HG02623 (cell line): ENCODE data around the gene FKBP14.
"Not testable (repeated sequence)": the region's sequence is repeated elsewhere in the genome, so short reads cannot be mapped to it uniquely, and the experiment has no call there.

Experiments used
- ATAC-seq: cut with Tn5 transposase; IDR thresholded peaks from one replicate; pipeline ENCODE4 v1.9.1; 2021; ENCODE audit warnings: moderate library complexity; ENCODE audit not compliant: unreplicated experiment

The FKBP14 gene, protein sequence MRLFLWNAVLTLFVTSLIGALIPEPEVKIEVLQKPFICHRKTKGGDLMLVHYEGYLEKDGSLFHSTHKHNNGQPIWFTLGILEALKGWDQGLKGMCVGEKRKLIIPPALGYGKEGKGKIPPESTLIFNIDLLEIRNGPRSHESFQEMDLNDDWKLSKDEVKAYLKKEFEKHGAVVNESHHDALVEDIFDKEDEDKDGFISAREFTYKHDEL

DNA sequence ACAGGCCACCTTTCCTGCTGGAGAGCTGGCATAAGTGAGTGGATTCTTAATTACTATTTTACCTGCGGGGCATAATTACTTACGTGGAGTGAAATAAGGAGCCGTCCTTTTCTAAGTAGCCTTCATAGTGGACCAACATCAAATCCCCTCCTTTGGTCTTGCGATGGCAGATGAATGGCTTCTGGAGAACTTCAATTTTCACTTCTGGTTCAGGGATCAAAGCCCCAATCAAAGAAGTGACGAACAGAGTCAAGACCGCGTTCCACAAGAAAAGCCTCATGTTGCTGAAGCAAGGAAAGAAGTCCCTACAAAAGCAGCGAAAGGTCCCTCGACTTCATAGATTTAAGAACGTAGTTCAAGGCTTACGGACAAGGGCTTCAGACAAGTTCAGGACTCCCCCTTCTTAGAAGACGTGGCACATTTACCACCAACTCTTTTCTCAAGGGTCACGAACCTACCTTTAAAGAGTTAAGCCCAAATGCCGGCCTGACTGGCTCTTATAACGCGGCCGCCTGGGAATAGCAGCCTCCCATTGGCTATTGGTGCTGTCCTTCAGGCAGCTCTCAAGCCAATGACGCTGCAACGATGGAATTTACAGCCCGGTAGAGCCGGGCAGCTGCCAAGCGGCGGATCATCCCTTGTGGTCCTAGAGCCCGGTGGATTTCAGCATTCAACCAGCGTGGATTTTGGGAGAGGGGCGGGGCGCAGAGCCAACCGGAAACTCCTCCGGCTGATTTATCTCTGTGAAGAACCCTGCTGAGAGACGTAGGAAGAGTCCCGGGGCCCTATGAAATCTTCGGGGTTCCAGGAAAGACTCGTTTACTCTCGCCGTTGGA is at the start of gene FKBP14:
FKBP14 (minus strand) TSS at position 474 of the 836 bp plus-strand sequence; CDS start at position 280, 194 bp downstream.
- ATAC-seq, result peak; percentile 73

DNA sequence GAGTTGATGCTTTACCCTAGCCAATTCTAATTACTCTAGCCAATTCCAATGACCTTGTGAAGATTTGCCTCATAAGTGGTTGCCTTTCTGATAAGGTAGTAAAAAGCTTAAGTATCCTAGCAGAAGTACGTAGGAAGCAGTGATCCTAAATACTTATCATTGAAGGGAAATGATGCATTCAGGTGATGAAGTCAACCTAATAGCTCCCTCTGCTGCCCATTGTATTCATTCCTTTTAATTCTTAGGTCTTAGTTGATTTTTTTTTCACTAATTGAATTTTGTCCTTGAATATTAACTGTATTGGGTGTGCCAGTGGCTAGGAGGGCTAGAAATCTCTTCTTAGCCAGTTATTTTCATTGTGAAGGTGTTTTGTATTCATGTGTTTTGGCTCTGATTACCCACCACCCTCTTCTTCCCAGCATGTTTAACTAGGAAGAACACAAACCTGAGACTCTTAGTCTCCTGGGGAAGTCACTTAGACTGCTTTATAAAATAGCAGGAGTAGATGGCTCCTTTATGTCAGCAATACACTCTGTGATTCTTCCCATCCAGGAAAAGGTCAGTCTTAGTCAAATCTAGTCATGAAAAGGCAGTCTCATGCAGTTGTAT is 48.0 kb upstream of the FKBP14 start:
- ATAC-seq, result no peak

DNA sequence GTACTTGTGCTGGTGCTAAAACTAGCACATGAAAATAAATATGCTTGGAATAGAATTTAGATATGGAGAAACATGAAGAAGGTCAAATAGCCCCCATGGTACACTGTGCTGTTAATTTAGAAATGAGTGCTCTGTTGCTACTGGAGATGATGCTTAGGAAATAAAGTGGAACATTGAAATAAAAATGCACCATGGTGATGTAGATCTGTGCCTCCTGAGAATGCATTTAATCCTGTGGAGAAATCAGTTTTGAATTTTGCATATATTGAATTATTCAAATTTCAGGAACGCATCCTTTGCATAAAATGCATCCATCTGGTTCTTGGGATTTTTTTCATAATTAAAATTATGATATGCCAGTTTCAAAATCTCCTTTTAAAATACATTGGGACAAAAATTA is 46.2 kb upstream of the FKBP14 start:
- ATAC-seq, result no peak

DNA sequence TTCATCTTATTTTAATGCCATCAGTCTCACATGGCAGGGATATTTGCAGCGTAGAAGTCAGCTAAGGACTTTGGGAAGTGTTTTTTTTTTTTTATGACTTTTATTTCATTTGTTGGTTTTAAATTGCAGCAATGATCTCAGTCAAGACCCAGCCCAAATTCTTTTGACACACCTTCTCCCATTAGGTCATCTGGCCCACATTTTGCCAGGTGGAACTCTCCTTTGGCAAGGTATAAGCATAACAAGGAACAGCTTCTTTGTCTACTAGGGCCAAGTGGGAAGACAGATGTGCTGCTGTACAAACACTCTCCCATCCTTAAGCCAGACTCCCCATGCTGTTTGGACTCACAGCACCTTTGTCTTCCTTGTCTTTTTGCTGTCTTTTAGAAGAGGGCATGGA is 43.5 kb upstream of the FKBP14 start:
- ATAC-seq, result no peak

DNA sequence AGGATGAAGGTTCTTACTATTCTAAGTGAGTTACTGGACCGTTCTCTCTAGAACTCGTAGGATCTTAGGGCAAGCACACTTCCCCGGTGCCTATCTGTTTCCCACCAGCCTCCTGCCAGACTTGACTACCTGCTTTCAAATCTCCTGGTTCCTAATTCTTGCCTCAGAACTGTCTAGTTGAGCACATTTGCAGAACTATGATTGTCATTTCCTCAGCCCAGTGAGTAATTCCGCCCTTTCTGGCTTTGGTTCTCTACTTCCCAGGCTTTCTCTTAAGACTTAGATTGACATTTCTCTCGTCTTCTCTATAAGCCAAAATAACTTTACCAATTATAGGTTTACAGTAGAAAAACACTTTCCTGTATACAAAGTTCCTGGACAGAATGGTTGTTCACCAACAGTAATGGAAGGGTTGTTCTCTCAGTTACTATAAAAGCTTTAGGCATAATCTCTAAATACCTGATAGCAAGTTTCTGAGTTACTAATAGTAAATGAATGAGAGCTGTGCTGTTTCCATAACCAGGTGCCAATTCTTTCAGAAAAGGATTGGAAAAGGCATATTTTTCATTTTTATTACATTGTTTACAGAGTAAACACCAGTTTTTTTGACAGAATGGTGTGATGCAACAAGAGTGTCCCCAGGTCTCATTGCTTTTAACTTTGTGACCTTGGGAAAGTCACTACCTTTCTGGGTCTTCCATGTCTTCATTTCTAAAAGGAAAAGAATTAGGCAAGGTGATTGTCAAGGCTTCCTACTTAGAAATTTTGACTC is 42.8 kb upstream of the FKBP14 start:
- no peak for ATAC-seq

DNA sequence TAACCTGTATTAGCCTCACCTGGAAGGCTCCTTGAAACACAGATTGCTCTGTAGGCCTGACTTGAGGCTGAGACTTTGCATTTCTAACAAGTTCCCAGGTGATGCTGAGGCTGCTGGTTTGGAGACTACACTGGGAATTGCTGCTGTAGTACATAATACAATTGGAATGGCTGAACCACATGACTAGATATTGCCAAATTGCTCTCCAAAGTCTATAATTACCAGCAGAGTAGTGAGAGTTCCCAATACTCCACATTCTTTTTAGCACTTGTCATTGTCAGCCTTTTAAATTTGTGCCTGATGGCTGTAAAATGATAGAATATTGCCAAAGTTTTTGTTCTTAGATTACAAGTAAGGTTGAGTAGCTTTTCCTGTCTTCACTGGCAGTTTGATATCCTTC is 41.6 kb upstream of the FKBP14 start:
- no peak for ATAC-seq

DNA sequence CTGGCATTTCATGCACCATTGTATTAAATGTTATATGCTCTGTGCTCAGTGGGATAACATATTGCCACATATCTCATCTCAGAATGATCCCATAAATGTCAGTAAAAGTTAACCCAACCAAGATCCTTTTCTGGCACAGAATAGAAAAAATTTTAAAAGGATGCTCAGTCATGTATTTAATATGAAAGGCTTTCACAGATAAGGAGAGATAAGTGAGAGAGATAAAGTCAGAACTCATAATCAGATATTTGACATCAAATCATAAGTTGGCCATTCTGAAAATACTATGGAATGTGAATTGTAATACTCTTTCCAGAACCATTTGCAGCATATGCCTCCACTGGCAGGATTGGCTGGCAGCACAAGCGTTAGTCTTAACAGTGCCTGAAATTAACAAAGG is 40.2 kb upstream of the FKBP14 start:
- ATAC-seq, result no peak

DNA sequence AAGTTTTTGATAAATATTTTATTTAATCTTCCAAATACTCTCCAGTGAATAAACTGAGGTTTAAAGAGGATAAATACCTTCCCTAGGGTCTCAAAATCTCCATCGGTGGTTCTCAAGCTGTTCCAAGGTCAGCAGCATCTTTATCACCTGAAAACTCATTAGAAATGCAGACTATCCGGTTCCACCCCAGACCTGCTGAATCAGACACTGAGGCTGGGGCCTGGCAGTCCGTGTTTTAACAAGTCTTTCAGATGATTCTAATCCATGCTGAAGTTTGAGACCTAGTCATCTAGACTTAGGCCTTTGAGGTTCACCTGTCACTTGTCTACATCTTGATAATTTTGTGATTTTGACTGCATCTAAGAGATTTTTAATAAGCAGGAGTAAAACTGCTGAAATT is 39.2 kb upstream of the FKBP14 start:
- ATAC-seq, result no peak

DNA sequence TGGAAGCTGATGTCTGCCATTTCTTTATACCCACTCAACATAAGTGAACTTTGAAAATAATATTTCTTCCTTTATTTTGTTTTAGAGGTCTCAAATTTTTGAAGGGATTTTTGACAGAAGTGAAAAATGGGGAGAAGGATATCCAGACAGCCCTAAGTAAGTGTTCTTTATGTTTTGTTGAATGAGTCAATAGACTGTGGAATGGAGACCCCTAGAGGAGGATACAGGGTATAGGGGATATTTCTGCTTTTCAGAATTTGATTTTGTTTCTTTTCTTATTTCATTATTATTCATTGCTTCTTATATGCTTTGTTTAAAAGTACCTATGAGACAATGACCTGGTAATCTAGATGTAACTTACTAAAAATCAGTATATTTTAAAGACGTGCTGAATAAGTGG is 36.1 kb upstream of the FKBP14 start:
- peak; percentile 64 for ATAC-seq

DNA sequence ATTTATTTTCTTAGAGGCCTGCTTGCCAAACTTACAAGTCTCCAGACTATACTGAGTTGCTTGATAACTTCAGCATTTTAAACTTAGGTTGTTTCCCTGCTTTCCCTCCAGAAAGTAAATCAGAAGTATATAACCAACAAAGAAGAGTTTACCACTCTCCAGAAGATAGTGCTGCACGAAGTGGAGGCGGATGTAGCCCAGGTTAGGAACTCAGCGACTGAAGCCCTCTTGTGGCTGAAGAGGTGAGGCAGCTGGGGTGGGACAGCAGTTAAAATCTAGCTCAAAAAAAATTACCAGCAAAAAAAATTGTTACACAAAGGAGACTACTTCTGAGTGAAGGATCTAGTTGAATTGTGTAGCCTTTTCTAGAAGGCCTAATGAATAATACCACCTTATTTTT is 35.3 kb upstream of the FKBP14 start:
- not testable (repeated sequence) for ATAC-seq

DNA sequence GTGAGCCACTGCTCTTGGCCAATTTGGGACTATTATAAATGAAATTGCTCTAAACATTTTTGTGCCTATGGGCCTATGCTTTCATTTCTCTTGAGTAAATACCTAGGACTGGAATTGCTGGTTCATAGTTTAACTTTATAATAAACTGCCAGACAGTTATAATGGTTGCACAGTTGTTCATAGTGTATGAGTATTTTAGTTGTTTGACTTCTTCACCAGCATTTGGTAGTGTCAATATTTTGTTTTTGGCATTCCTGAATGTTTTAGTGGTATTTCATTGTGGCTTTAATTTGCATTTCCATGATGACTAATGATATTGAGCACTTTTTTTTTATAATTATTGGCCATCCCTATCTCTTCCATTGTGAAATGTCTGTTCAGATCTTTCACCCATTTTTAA is 31.2 kb upstream of the FKBP14 start:
- ATAC-seq, result no peak

DNA sequence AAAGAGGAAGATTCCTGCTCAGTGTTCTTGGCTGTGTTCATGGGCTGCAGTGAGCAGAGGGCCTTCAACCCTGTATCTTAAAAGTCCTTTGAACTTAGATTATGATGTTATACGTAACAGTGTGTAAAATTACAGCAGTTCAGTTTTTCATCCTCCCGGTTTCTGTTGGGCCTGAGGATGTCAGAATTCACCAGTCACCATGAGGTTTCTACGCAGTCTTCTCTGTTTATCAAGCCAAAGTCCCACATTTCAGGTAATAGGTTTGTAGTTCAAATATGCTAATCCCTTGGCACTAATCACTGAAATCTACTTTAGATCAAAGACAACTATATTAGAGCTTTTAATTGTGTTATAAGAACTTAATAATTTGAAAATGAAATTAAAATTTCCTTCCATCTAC is 26.6 kb upstream of the FKBP14 start:
- ATAC-seq, result no peak

DNA sequence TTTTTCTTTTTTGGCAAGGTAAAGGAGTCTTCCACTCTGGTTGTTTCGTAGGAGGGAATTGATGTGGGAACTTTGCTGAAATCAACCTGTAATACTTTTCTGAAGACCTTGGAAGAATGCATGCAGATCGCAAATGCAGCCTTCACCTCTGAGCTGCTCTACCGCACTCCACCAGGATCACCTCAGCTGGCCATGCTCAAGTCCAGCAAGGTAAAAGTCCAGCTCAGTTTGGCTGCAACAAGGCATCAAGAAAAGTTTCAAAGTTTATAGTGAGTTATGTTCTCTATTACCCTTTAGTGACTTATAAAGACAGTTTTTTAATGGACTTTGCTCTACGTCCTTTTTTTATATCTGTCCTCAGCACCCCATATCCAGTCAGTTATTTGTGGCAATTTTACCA is 22.7 kb upstream of the FKBP14 start:
- no peak for ATAC-seq

DNA sequence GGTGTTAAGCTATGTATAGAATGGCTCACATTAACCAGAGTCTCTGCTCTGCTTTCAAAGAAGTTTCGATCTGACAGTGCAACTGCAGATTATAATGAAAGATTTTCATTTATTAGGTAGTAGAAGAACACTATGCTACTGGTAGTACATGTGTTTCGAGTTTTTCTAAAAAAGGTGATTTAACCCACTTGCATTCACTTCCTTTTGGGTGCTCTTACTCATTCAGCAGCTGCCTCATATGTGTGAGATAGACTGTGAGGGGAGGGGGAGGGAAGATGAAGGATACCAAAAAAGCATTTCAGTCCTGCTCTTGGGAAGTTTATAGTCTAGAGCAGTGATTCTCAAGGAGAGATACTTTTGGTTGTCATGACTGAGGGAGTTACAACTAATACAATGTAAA is 22.1 kb upstream of the FKBP14 start:
- no peak for ATAC-seq

DNA sequence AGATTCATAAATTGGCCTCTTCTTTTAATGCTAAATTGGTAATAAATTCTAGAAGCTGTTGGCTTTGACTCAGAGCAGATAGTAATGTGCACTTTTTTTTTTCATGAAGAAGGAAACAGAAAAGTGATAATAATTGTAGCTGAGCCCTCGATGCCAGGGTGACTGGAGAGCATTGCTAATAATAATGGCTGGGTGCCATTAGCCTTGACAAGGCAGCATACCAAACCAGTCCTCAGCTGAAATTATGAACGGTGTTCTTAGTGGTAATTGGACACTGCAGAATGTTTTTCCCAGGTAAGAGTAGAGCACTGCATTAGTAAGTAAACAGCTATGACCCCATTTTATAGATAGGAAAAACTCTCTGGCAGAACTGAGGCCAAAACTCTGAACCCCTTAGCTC is 20.6 kb upstream of the FKBP14 start:
- ATAC-seq, result no peak

DNA sequence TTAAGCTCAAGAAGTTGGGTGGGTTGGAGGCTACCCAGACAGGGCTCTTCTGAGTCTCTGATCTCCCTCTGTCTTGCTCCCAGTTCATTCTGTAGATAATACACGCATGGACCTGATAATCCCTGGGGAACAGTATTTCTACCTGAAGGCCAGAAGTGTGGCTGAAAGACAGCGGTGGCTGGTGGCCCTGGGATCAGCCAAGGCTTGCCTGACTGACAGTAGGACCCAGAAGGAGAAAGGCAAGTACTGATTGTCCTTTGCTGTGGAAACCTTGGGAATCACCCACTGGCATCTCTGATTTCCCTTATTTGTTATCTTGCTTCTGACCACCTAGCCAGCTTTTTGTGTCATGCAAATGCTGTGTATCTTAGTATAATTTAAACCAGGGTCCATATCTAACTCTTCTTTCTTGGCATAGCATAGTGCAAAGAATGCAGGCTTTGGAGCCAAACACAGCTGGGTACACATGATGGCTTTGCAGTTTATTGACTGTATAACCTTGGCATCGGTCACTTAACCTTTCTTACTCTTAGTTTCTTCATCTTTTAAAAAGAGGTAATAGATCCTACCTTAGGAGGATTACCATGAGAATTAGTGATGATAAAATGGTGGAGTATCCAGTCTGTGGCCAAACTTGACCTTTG is 19.7 kb upstream of the FKBP14 start:
- no peak for ATAC-seq

DNA sequence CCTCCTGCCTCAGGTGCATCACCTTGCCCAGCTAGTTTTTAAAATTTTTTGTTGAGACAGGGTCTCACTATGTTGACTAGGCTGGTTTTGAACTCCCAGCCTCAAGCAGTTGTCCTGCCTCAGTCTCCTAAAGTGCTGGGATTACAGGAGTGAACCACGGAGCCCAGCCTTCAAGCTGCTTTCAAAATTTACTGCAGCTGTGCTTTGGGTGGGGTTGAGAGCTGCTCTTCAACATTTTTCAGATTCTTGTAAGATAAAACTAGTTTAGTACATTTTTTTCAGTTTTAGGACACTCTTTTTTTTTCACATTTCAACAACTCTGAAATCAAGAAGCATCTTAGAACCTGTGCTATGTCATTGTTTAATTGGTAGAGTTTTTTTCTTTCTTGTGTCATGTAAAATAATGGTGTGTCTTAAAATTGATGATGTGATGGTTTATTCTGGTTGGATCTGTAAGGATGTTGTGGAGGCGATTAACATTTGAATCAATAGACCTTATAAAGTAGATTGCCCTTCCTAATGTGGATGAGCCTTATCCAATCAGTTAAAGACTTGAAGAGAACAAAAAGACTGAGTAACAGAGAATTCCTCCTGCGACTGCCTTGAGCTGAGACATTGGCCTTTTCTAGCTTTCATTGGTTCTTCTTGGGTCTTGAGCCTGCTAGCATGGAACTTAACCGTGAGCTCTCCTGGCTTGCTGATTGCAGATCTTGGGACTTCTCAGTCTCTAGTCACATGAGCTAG is 15.2 kb upstream of the FKBP14 start:
- ATAC-seq, result no peak

DNA sequence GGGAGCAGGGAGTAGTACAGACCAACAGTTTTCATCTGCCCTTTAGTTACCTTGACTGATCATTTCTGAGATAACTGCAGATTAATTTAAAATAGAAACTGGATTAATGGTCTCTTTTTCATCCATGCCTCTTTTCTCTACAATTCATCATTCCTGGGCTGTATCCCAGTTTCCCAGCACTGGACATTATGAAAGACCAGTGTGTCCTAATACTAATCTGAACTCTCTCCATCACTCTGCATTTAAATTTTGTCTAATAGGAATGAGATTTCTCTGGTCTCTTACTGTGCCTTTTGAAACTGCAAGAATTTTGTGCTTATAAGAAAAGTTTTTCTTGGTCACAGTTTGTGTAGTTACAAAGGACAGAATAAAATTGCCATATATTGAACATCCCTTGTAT is 14.4 kb upstream of the FKBP14 start:
- ATAC-seq, result no peak

DNA sequence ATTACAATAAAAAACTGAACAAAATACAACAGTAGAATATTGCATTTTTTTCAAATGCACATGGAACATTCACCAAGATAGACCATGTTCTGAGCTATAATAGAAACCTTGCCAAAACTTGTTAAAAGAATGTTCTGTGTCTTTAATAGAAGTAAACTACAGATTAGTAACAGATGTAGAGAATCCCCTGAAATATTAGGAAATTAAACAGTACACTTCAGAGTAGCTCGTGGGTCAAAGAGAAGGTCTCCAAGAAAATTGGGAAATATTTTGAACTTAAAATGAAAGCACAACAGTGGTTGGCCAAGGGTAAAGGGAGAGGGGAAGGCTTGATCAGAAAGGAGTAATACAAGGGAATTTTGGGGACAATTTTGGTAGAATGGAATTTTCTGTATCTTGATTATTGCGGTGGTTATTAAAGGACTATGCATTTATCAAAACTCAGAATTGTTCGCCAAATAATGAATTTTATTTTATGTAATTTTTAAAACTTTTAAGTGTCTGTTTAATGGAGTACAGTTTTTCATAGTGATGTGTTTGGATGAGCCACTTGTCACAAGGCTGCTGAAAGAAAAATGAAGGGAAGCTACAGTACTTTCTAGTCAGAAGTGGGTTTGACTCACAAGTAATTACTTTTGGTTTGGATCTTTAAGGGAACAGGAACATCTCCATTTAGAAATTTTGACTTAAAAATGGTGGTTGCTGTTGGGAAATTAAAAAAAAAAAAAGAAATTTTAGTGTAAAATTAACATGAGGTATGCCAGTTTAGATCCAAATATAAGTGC is 11.9 kb upstream of the FKBP14 start:
- ATAC-seq, result no peak
